Measurements from ENCODE around the gene CAMTA2. TPM values are rescaled to one million over a fixed set of nuclear protein-coding genes. Genes with fewer than 3 reads are reported as not detected.

CAMTA2 gene
- total and polyA plus RNA-seq, 7 donors: 9.9 to 64.5 (median 24.6) TPM

DNA sequence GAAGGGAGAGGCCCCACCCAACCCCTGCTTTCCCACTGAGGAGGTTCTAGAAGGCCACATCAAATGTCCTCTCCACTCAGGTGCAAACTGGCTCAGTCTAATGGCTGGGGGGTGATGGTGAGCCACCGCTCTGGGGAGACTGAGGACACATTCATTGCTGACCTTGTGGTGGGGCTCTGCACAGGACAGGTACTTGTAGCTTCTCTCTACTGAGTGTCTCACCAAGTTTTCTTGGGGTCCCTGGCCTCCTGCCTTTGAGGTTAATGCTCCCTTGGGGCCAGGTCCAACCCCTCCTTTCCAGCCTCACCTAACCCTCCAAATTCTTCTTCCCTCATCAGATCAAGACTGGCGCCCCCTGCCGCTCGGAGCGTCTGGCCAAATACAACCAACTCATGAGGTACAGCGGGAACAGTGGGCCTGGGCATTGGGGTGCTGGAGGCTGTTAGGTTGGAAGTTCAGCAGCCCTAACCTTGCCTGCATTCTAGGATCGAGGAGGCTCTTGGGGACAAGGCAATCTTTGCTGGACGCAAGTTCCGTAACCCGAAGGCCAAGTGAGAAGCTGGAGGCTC, 30.9 kb downstream of the CAMTA2 start:
- H3K4me1 ChIP-seq: peaks cover 0 to under 1% (median under 1%) of the 10 kb centered on the region in 4 donors
- TF ChIP-seq POLR2A (IDR thresholded peaks at IDR 0.05) (no peak), POLR2AphosphoS5 (IDR thresholded peaks at IDR 0.05) (no peak), EP300 (IDR thresholded peaks at IDR 0.05) (no peak)
- TF ChIP-seq, protein P1, sequence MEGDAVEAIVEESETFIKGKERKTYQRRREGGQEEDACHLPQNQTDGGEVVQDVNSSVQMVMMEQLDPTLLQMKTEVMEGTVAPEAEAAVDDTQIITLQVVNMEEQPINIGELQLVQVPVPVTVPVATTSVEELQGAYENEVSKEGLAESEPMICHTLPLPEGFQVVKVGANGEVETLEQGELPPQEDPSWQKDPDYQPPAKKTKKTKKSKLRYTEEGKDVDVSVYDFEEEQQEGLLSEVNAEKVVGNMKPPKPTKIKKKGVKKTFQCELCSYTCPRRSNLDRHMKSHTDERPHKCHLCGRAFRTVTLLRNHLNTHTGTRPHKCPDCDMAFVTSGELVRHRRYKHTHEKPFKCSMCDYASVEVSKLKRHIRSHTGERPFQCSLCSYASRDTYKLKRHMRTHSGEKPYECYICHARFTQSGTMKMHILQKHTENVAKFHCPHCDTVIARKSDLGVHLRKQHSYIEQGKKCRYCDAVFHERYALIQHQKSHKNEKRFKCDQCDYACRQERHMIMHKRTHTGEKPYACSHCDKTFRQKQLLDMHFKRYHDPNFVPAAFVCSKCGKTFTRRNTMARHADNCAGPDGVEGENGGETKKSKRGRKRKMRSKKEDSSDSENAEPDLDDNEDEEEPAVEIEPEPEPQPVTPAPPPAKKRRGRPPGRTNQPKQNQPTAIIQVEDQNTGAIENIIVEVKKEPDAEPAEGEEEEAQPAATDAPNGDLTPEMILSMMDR (IDR thresholded peaks at IDR 0.05): peak in 1 of 4 experiments; percentile 7
- DNase-seq: no peak
- H3K36me3 ChIP-seq: peaks cover 13 to 35% (median 18%) of the 10 kb centered on the region in 4 donors
- 89% methylated on average over 10 of the region's 10 CpGs for WGBS, 2 donors
- H3K27ac ChIP-seq: no peak overlapping the region
- H3K9me3 ChIP-seq: no peaks in the 10 kb centered on the region
- H3K4me3 ChIP-seq: no peak overlapping the region
- intact Hi-C loops (cut with DNase I): no loop called here
- H3K27me3 ChIP-seq: no peaks in the 10 kb centered on the region

- Histone ChIP-seq H3K27ac (no peak overlapping the region), H3K36me3 (peaks cover 8 to 21% (median 14%) of the 10 kb centered on the region in 4 donors), H3K9me3 (no peaks in the 10 kb centered on the region), H3K4me3 (no peak overlapping the region), H3K27me3 (no peaks in the 10 kb centered on the region), H3K4me1 (peaks cover 0 to 15% (median 13%) of the 10 kb centered on the region in 4 donors)
- intact Hi-C loops (cut with DNase I): no loop called here
- DNase-seq: no peak
- WGBS, 2 donors: 97 to 98% methylated on average over 8 of the region's 8 CpGs
- TF ChIP-seq POLR2AphosphoS5 (IDR thresholded peaks at IDR 0.05) (no peak), EP300 (IDR thresholded peaks at IDR 0.05) (no peak), POLR2A (IDR thresholded peaks at IDR 0.05) (no peak)
- TF ChIP-seq, protein P1 (IDR thresholded peaks at IDR 0.05): no peak
Observed at GRCh38 chr17:4955091-4955490, 32.4 kb downstream of the CAMTA2 start.

GRCh38 chr17:4953451-4953961, 34.0 kb downstream of the CAMTA2 start:
- no peak overlapping the region for H3K27ac ChIP-seq
- H3K27me3 ChIP-seq: no peaks in the 10 kb centered on the region
- H3K4me3 ChIP-seq: no peak overlapping the region
- DNase-seq: no peak
- no peaks in the 10 kb centered on the region for H3K9me3 ChIP-seq
- intact Hi-C loops (cut with DNase I): no loop called here
- 75 to 84% methylated on average over 14 of the region's 14 CpGs for WGBS, 2 donors
- H3K4me1 ChIP-seq: peaks cover 0 to 26% (median 14%) of the 10 kb centered on the region in 4 donors
- TF ChIP-seq POLR2A (IDR thresholded peaks at IDR 0.05) (no peak), POLR2AphosphoS5 (IDR thresholded peaks at IDR 0.05) (no peak), EP300 (IDR thresholded peaks at IDR 0.05) (no peak)
- TF ChIP-seq, protein P1 (IDR thresholded peaks at IDR 0.05): no peak
- peaks cover 0 to 5% (median 2%) of the 10 kb centered on the region in 4 donors for H3K36me3 ChIP-seq

GRCh38 chr17:4951486-4951885, 36.0 kb downstream of the CAMTA2 start:
- 93 to 97% methylated on average over 3 of the region's 3 CpGs for WGBS, 2 donors
- TF ChIP-seq POLR2A (IDR thresholded peaks at IDR 0.05) (no peak), POLR2AphosphoS5 (IDR thresholded peaks at IDR 0.05) (no peak), EP300 (IDR thresholded peaks at IDR 0.05) (no peak)
- TF ChIP-seq, protein P1 (IDR thresholded peaks at IDR 0.05): no peak

More at GRCh38 chr17:4951486-4951885, 36.0 kb downstream of the CAMTA2 start:
- intact Hi-C loops (cut with DNase I): no loop called here
- Histone ChIP-seq H3K27ac (peak overlapping the region; percentile 98 to 100 (median 99)), H3K9me3 (no peaks in the 10 kb centered on the region), H3K4me3 (no peak overlapping the region), H3K36me3 (peaks cover 0 to 4% (median under 1%) of the 10 kb centered on the region in 4 donors), H3K27me3 (no peaks in the 10 kb centered on the region), H3K4me1 (peaks cover 0 to 32% (median 18%) of the 10 kb centered on the region in 4 donors)
- no peak for DNase-seq

Measured in sigmoid colon (tissue), 7 donors.